BE2C (cell line): ENCODE data around the gene SSRP1.

Source experiments
- DNase-seq: peaks from one replicate; pipeline ENCODE4 v3.0.0-alpha.2; 2020
- H3K27me3 ChIP-seq: fragments of 250-450 bp; sonication (Bioruptor Pico); 2 replicates; pipeline ENCODE4 v1.5.1; 2020; ENCODE audit warnings: mild to moderate bottlenecking
- H3K36me3 ChIP-seq: fragments of 250-450 bp; sonication (Bioruptor Pico); 2 replicates; pipeline ENCODE4 v1.5.1; 2020; ENCODE audit warnings: mild to moderate bottlenecking
- H3K4me1 ChIP-seq: fragments of 250-450 bp; sonication (Bioruptor Pico); 2 replicates; pipeline ENCODE4 v1.5.1; 2020
- H3K4me3 ChIP-seq: 2 replicates; pipeline ENCODE4 v1.5.1; 2011; ENCODE audit warnings: low read depth, low read length
- H3K9me3 ChIP-seq: fragments of 250-450 bp; sonication (Bioruptor Pico); 2 replicates; pipeline ENCODE4 v1.5.1; 2020
- TF ChIP-seq, protein P1 (sequence below): IDR thresholded peaks from 2 replicates; pipeline ENCODE4 v1.5.1; 2012; ENCODE audit warnings: mild to moderate bottlenecking, low read depth, low read length

Gene SSRP1

DNA sequence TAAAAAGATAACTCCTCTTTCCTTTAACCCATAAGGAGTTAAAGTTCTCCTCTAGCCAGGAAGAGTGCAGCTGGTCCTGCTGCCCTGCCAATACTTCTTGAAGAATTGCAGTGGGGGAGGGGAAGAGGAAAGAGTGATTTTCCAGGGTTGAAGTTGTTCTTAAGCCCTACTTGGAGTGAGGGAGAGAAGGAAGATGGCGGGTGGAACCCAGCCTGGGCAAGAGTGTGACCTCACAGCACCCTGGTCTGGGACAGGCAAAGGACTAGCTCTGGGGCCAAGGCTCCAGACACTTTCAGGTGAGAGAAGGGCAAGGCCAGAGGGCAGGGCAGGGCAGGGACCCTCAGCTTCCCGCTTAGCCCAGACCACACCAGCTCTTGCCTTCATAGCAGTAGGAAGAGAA is 17.5 kb downstream of the SSRP1 start:
- Histone ChIP-seq H3K4me1 (peaks cover 6% of the 10 kb centered on the region; the same call in 1 of the 2 replicates), H3K9me3 (no peaks in the 10 kb centered on the region), H3K27me3 (no peaks in the 10 kb centered on the region), H3K4me3 (no peak overlapping the region), H3K36me3 (peaks cover 39% of the 10 kb centered on the region)
- no peak for DNase-seq
- TF ChIP-seq, protein P1, sequence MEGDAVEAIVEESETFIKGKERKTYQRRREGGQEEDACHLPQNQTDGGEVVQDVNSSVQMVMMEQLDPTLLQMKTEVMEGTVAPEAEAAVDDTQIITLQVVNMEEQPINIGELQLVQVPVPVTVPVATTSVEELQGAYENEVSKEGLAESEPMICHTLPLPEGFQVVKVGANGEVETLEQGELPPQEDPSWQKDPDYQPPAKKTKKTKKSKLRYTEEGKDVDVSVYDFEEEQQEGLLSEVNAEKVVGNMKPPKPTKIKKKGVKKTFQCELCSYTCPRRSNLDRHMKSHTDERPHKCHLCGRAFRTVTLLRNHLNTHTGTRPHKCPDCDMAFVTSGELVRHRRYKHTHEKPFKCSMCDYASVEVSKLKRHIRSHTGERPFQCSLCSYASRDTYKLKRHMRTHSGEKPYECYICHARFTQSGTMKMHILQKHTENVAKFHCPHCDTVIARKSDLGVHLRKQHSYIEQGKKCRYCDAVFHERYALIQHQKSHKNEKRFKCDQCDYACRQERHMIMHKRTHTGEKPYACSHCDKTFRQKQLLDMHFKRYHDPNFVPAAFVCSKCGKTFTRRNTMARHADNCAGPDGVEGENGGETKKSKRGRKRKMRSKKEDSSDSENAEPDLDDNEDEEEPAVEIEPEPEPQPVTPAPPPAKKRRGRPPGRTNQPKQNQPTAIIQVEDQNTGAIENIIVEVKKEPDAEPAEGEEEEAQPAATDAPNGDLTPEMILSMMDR, result no peak

DNA sequence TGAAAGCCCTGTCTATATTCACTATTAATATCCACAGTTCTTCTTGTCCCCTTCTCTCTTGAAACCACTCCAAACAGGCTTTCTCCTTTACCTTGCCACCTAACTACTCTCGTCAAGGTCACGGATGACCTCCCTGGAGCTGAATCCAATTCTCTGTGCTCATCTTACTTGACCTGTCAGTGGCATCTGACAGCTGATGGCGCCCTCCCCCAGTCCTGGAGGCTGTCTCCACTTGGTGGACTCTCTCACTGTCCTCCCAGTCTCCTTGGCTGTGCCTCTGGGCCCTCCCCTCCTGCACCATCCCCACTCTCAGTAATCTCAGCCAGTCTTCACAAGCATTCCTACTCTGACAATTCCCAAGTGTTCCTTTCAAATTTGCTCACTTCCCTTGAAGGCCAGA is 19.7 kb downstream of the SSRP1 start:
- Histone ChIP-seq H3K27me3 (no peaks in the 10 kb centered on the region), H3K9me3 (no peaks in the 10 kb centered on the region), H3K4me1 (no peaks in the 10 kb centered on the region), H3K4me3 (no peak overlapping the region), H3K36me3 (peaks cover 50% of the 10 kb centered on the region)
- TF ChIP-seq, protein P1, result no peak
- no peak for DNase-seq

DNA sequence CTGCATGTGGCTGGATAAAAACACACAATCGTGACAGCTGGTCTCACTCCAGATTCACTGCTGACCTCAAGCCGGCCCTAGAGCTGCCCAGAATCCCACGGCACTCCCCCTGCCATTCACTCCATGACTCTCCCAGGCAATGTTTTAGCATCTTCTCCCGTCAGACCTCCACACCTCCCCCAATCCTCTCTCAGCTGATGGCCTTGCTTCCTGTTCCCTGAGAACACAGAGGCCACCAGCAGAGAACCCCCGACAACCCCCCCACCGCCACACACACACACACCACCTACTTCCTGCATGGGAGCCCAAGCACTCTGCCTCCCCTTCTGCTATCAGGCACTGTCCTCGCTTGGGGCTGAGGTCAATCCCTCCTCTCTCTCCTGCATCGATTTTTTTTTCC is 20.2 kb downstream of the SSRP1 start:
- DNase-seq, result no peak
- no peaks in the 10 kb centered on the region for H3K4me1 ChIP-seq
- TF ChIP-seq, protein P1, result no peak
- no peaks in the 10 kb centered on the region for H3K27me3 ChIP-seq
- peaks cover 50% of the 10 kb centered on the region for H3K36me3 ChIP-seq
- no peaks in the 10 kb centered on the region for H3K9me3 ChIP-seq
- no peak overlapping the region for H3K4me3 ChIP-seq

DNA sequence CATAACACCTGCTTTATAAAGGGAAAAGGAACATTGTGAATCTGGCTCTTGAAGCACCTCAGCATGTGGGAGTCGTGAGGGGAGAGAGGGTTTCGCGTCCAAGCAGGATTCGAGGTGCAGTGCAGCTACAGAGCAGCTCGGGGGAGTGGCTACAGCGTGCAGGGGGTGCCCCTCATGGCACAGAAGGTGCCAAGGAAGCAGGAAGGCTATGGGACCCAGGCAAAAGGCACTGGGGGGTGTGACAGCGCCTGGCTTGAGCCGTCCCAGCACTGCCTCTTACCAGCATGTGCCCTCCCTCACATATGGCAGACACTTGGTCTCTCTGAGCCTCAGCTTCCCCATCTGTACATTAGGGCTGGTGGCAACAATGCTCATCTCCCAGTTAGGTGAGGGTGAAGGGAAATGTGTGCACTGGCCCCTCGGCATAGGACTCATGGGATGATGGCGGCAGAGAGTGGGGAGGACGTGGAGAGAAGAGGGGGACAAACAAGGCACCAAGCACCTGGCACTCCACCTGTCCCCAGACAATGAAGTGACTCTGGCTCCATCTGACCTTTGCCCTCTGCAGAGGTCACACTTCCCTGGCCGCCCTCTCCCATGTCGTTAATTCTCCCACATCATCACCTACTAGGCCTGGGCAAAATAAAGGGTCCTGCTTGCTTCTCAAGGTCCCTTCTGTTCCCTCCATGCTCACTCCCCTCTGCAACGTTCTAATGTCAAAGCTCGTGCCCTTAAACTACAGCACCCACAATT is 21.3 kb downstream of the SSRP1 start:
- Histone ChIP-seq H3K27me3 (no peaks in the 10 kb centered on the region), H3K4me1 (no peaks in the 10 kb centered on the region), H3K9me3 (no peaks in the 10 kb centered on the region), H3K4me3 (no peak overlapping the region), H3K36me3 (peaks cover 49% of the 10 kb centered on the region)
- TF ChIP-seq, protein P1, result no peak
- DNase-seq, result no peak

DNA sequence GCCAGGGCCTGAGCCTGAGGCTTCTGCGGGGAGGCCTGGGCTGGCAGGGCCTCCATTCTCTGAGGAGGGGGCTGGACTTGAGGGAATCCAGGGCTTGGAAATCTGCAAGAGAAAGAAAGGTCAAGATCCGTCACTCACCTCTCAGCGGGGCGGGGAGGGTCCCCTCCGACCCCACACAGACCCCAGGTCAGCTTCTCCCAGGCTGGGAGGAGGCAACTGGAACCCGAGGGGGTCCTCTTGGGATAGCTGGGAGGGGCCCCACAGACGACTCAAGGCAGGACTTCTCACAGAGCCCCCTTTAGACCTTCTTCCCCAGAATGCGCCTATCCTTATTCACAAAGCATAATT is 21.9 kb downstream of the SSRP1 start:
- Histone ChIP-seq H3K36me3 (peaks cover 51% of the 10 kb centered on the region), H3K4me1 (no peaks in the 10 kb centered on the region), H3K4me3 (no peak overlapping the region), H3K9me3 (no peaks in the 10 kb centered on the region), H3K27me3 (no peaks in the 10 kb centered on the region)
- DNase-seq, result no peak
- TF ChIP-seq, protein P1, result no peak

DNA sequence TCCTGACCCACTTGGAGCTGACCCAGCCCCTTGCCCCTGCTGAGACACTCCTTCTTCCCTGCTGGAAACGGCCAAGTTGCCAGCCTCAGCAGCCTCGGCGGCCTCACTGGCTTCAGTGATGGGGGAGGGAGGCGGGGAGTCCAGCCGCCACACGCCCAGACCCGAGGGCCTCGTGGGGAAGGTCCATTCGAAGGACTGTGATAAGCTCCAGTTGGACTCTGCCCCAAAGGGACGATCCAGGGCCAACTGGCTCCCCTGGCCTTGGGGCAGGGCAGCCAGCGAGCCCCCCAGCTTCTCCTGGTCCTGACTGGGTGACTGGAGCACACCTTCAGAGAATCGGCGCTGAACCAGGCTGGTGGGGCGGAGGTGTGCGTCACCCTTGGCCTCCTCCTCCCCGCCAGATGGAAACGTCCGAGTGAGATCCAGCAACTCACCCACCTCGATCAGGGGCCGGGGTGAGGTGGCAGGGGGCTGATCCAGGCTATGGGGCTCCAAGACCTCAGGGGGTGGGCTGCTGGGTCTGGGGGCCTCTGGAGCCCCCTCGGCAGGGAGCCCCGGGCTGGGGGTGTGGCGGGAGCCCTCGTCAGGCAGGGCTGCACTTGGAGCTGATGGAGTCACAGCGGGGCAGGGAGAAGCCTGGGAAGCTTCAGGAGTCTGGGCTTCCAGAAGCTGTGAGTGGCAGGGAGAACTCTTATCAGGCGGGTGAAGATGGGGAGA is 22.5 kb downstream of the SSRP1 start:
- DNase-seq, result no peak
- Histone ChIP-seq H3K9me3 (no peaks in the 10 kb centered on the region), H3K4me3 (no peak overlapping the region), H3K36me3 (peaks cover 47% of the 10 kb centered on the region), H3K4me1 (no peaks in the 10 kb centered on the region), H3K27me3 (no peaks in the 10 kb centered on the region)
- TF ChIP-seq, protein P1, result no peak
